Duodenal mucosa (tissue), 2 donors: ENCODE measurements around the gene KCNIP4.

Experiments used
- H3K27ac ChIP-seq: one replicate; pipeline ENCODE4 v1.7.0; 2013; ENCODE audit warnings: low read depth, low read length
- H3K27me3 ChIP-seq, 2 donors: one replicate each; pipeline ENCODE4 v1.7.0; 2013; ENCODE audit warnings: low read length in 2 of 2, control low read depth in 1 of 2; ENCODE audit not compliant: insufficient read depth in 2 of 2, control insufficient read depth in 1 of 2
- H3K36me3 ChIP-seq, 2 donors: one replicate each; pipeline ENCODE4 v1.7.0; 2013; ENCODE audit warnings: low read length in 2 of 2, control low read depth in 1 of 2; ENCODE audit not compliant: insufficient read depth in 2 of 2, control insufficient read depth in 1 of 2
- H3K4me1 ChIP-seq, 2 donors: one replicate each; pipeline ENCODE4 v1.7.0; 2013; ENCODE audit warnings: low read length in 2 of 2, control low read depth in 1 of 2; ENCODE audit not compliant: insufficient read depth in 2 of 2, control insufficient read depth in 1 of 2
- H3K4me3 ChIP-seq, 2 donors: one replicate each; pipeline ENCODE4 v1.7.0; 2013; ENCODE audit warnings: low read length in 2 of 2, low read depth in 1 of 2
- H3K9ac ChIP-seq, 2 donors: one replicate each; pipeline ENCODE4 v1.7.0; 2013; ENCODE audit warnings: low read length in 2 of 2, low read depth in 1 of 2
- H3K9me3 ChIP-seq, 2 donors: one replicate each; pipeline ENCODE4 v1.7.0; 2013; ENCODE audit warnings: low read length in 2 of 2, control low read depth in 1 of 2; ENCODE audit not compliant: control insufficient read depth in 1 of 2

KCNIP4 gene

DNA sequence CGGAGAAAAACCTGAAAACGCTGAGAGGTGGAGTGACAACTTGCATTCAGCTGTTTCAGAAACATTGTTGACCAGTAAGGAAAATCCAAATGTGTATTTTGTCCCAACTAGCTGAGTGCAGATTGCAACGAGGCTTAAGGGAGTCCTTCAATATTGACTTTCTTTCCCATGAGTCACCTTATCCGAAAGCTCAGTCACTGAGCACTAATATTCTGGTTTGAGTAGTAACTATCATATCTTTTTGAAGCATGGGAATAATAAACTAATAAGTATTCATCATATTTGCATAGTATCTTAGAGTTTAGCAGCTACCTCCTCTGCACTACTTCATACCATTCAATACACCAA, 644.1 kb downstream of the KCNIP4 start:
- H3K36me3 ChIP-seq, result no peaks in the 10 kb centered on the region
- H3K9ac ChIP-seq, result no peak overlapping the region
- H3K9me3 ChIP-seq, result peaks cover 0 to 3% of the 10 kb centered on the region in 2 donors
- H3K4me1 ChIP-seq, result no peaks in the 10 kb centered on the region
- H3K27me3 ChIP-seq, result peaks cover 0 to 5% of the 10 kb centered on the region in 2 donors
- H3K4me3 ChIP-seq, result no peak overlapping the region
- H3K27ac ChIP-seq, result no peak overlapping the region

DNA sequence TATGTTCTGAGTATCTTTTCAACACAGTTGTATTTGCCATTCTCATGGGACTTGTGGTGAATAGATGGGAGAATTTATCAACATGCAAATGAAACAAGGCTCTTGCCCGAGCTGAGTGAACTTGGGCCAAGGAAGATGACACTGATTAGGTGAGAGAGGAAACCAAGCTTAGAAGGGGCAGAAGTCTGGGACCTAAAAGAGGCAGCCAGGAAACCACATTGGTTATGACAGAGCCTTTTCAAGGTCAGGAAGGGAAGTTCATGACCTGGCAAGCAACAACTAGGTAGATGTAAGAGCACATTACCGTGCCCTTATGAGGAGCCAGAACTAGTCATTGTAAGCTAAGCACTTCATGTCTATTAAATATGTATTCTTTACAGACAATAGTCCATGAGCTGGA, 658.0 kb downstream of the KCNIP4 start:
- Histone ChIP-seq H3K27me3 (no peaks in the 10 kb centered on the region), H3K9ac (no peak overlapping the region), H3K9me3 (peaks cover 0 to 3% of the 10 kb centered on the region in 2 donors), H3K4me3 (no peak overlapping the region), H3K27ac (no peak overlapping the region), H3K4me1 (no peaks in the 10 kb centered on the region), H3K36me3 (no peaks in the 10 kb centered on the region)

DNA sequence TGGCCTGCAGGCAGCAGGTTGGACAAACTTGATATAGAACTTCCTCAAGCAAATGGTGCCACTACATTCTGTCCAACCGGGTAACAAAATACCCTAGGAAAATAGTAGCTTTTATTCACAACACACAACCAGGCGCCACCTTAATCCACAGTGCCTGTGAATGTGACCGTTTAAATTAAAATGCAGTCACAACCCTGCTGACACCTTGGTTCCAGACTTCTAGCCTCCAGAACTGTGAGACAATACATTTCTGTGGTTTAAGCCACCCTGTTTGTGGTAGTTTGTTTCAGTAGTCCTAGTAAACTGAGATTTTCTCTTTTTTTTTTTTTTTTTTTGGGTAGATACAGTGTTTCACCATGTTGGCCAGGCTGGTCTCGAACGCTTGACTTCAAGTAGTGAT, 672.5 kb downstream of the KCNIP4 start:
- Histone ChIP-seq H3K36me3 (no peaks in the 10 kb centered on the region), H3K4me3 (no peak overlapping the region), H3K4me1 (no peaks in the 10 kb centered on the region), H3K27me3 (no peaks in the 10 kb centered on the region), H3K9me3 (no peaks in the 10 kb centered on the region), H3K27ac (no peak overlapping the region), H3K9ac (no peak overlapping the region)

DNA sequence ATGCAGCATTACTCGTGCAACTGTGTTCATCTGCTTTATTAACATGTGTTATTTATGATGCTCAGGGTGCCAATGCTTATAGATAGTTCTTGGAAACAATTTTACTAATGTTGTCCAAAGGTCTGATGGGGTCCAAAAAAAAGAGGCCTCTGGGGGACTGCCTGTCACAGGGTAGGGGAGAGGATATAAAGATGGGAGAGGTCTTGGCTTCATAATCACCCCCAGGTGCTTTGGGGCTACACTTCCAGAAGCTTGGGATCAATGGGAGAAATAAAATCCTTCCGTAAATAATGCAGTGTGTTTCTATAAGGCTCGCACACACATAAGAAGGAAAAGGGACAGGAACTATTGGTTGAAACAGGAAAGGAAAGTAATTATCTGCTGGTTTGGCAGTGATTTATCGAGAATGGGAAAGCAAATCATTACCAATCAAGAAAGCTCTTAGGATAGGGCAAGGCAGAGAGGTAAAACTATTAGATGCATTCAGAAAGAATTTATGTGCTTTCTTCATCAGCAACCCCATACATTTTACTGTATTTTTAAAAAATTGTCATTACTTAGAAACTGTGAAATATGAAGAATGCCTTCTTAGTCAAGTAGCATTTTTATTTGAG, 677.0 kb downstream of the KCNIP4 start:
- Histone ChIP-seq H3K27me3 (no peaks in the 10 kb centered on the region), H3K27ac (no peak overlapping the region), H3K9ac (no peak overlapping the region), H3K4me1 (no peaks in the 10 kb centered on the region), H3K9me3 (no peaks in the 10 kb centered on the region), H3K36me3 (no peaks in the 10 kb centered on the region), H3K4me3 (no peak overlapping the region)

DNA sequence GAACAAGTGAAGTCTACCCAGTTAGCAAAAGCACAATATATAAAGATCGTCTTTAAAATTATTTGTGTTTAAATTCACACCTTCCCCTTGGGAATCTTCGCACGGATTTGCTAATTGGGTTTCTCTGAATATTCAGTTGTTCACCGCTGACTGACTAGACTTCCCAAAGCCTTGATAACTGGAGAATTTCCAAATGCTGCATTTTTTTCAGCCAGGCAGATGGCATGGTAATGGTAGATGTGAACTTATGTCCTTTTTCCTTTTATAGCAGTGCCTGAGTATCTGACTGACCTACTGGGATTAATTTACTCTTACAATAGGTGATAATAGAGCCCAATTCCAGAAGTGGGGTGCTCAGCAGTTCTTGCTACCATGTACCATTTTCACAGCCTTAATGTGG, 700.2 kb downstream of the KCNIP4 start:
- Histone ChIP-seq H3K27ac (no peak overlapping the region), H3K9ac (no peak overlapping the region), H3K4me1 (no peaks in the 10 kb centered on the region), H3K36me3 (no peaks in the 10 kb centered on the region), H3K9me3 (peaks cover 0 to 3% of the 10 kb centered on the region in 2 donors), H3K4me3 (no peak overlapping the region), H3K27me3 (no peaks in the 10 kb centered on the region)

DNA sequence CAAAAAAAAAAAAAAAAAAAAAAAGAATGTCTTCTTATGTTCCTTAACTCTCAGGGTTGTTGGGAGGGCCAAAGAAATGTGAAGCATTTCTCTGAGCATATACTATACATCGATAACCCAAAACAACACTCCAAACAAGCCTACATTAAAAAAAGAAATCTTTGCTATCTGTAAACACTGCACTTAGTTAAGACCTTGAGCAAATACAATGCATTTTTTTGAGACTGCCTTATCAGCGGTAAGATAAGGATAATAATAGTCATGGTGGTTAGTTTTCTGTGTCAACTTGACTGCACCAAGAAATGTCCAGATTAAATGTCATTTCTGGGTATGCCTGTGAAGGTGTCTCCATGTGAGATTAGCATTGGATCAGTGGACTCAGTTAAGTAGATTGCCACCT, 706.4 kb downstream of the KCNIP4 start:
- Histone ChIP-seq H3K36me3 (no peaks in the 10 kb centered on the region), H3K4me3 (no peak overlapping the region), H3K9me3 (peaks cover 3% of the 10 kb centered on the region in 2 donors), H3K27ac (no peak overlapping the region), H3K9ac (no peak overlapping the region), H3K27me3 (no peaks in the 10 kb centered on the region), H3K4me1 (no peaks in the 10 kb centered on the region)

DNA sequence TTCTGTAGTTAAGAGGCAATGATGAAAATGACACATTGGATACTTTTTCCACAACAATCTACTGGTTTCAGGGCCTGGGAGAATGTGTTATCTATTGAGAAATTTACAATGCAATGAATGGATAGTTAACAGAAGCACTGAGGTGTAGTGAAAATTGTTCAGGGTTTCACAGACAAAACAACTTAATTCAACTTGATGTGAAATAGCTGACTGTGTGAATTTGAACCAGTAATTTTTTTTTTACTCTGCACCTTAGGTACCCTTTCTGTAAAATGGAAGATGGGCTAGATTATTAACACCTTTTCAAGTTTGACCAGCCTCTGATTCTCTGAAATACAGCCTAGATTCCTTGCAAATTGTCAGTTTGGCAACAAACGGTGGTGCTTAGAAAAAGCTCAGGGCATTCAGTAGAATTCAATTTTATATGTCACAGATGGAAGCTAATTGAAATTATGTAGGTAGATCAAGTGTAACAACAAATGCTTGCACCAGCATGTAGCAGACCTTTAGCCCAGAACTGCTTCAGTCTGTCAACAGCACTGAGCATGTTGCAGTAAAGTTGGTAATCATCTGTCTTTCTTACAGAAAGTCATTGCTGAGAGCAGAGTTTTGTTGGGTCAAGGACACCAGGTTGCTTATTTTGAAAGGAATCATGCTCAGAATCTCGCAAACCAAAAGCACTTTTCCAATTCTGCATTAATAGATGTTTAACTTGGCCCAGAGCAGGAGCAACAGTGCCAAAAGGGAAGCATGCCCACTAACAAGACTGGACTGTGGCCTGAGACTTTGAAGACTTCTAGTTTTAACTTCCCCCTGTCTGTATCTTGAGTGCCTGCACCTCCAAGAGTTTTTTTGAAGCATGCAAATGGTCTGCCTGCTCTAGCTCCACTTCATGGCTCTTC, 721.7 kb downstream of the KCNIP4 start:
- Histone ChIP-seq H3K4me3 (no peak overlapping the region), H3K27ac (no peak overlapping the region), H3K27me3 (no peaks in the 10 kb centered on the region), H3K9me3 (no peaks in the 10 kb centered on the region), H3K36me3 (no peaks in the 10 kb centered on the region), H3K9ac (no peak overlapping the region), H3K4me1 (no peaks in the 10 kb centered on the region)

DNA sequence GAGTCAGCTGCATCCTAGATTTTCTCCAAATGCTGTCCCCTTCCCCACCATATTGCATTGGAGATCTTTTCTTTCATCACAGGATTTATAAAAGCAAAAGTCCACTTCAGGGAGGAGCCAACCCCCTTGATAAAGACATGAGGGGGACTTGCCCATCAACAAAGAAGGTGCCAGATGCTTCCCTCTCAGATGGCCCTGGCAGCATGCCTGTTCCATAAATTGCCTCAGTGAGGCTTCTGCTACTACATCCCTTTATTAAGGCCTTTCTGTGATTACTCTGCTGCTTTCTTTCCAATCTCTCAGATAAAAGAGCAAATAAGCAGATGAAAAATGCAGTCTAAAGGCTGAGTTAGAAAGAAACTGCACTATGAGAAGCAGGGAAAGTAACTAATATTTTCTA, 736.7 kb downstream of the KCNIP4 start:
- Histone ChIP-seq H3K27ac (no peak overlapping the region), H3K36me3 (no peaks in the 10 kb centered on the region), H3K9ac (no peak overlapping the region), H3K9me3 (no peaks in the 10 kb centered on the region), H3K27me3 (no peaks in the 10 kb centered on the region), H3K4me3 (no peak overlapping the region), H3K4me1 (no peaks in the 10 kb centered on the region)

DNA sequence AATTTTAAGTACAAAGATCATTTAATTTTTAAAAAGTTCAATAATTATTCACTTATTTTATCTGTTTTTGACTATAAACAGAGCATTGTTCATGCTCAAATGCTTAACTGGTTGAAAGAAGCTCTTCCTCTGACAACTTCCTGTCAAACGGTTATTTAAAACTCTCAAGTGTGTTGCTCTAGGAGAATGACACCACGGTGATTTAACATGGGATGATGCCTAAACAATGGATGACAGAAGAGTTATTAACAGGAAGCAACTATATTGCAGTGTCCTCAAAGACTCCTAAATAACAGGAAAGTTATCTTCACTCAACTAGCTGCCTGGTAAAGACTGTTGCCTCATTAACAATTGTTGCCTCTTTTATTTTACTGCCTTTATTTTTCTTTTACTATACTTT, 738.7 kb downstream of the KCNIP4 start:
- H3K27me3 ChIP-seq, result no peaks in the 10 kb centered on the region
- no peak overlapping the region for H3K27ac ChIP-seq
- H3K4me3 ChIP-seq, result no peak overlapping the region

DNA sequence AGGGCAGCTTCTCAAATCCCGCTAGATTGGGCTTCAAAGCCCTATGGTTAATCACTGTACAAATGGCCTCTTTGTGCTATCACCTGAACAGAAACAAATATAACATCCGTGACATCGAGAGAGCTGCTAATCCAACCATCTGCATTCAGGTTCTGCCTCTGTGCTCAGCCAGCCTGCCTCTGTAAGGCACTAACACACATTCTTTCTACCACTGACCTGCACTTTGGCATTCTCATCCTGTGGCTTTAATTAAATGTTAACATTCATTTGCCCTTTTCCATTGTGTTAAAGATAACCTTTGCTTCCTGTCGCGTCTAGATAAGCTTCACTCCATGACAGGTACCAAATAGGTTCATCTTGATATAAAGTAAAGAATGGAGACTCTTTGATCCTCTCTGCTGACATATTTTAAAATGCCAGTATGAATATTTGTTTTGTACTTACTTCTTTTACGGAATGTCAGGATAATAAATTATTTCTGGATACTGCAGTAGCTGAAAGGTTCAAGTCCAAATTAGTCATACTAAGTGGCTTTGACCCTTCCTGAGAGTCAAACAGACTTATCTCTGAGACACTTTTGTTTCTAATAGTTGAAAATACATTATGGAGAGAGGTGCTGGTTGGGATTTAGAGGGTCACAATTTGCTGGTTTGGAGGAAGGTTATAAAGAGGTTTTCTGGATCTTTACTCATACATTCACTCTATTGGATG, 742.6 kb downstream of the KCNIP4 start:
- Histone ChIP-seq H3K9me3 (no peaks in the 10 kb centered on the region), H3K27me3 (no peaks in the 10 kb centered on the region), H3K4me3 (no peak overlapping the region), H3K4me1 (no peaks in the 10 kb centered on the region), H3K9ac (no peak overlapping the region), H3K36me3 (no peaks in the 10 kb centered on the region), H3K27ac (no peak overlapping the region)

More for the DNA sequence above, 738.7 kb downstream of the KCNIP4 start:
- Histone ChIP-seq H3K9ac (no peak overlapping the region), H3K4me1 (no peaks in the 10 kb centered on the region), H3K36me3 (no peaks in the 10 kb centered on the region), H3K9me3 (no peaks in the 10 kb centered on the region)
